ENCODE measurements around the gene CD109.
"Not testable (repeated sequence)": the region's sequence is repeated elsewhere in the genome, so short reads cannot be mapped to it uniquely, and the experiment has no call there.

Gene CD109

GRCh38 chr6:73688351-73688750, 7.7 kb upstream of the CD109 start:
- DNase-seq (ENCODE audit: low spot score): no peak

GRCh38 chr6:73690056-73690455, 5.9 kb upstream of the CD109 start:
- no peak for DNase-seq (ENCODE audit: low spot score)

GRCh38 chr6:73691512-73691911, 4.5 kb upstream of the CD109 start:
- DNase-seq (ENCODE audit: low spot score): peak; percentile 52

- peak; percentile 62 for DNase-seq (ENCODE audit: low spot score)
These were observed 1.1 kb upstream of the CD109 start for GRCh38 chr6:73694711-73695411.

- DNase-seq (ENCODE audit: low spot score): no peak
These were observed 1.1 kb downstream of the CD109 start for GRCh38 chr6:73696966-73697655.

GRCh38 chr6:73699676-73700459, 3.9 kb downstream of the CD109 start:
- DNase-seq (ENCODE audit: low spot score): no peak

GRCh38 chr6:73702444-73702843, 6.4 kb downstream of the CD109 start:
- DNase-seq (ENCODE audit: low spot score): no peak

- DNase-seq (ENCODE audit: low spot score): no peak
These were observed 7.5 kb downstream of the CD109 start for GRCh38 chr6:73703466-73703865.

GRCh38 chr6:73704260-73704659, 8.3 kb downstream of the CD109 start:
- peak; percentile 69 for DNase-seq (ENCODE audit: low spot score)

GRCh38 chr6:73704798-73705197, 8.8 kb downstream of the CD109 start:
- no peak for DNase-seq (ENCODE audit: low spot score)

- DNase-seq (ENCODE audit: low spot score): no peak
These were observed 11.0 kb downstream of the CD109 start for GRCh38 chr6:73706971-73707370.

- peak; percentile 91 for DNase-seq (ENCODE audit: low spot score)
These were observed 14.5 kb downstream of the CD109 start for GRCh38 chr6:73710470-73710869.

- DNase-seq (ENCODE audit: low spot score): no peak
These were observed 14.9 kb downstream of the CD109 start for GRCh38 chr6:73710948-73711347.

GRCh38 chr6:73712535-73713173, 16.7 kb downstream of the CD109 start:
- no peak for DNase-seq (ENCODE audit: low spot score)

- no peak for DNase-seq (ENCODE audit: low spot score)
These were observed 17.6 kb downstream of the CD109 start for GRCh38 chr6:73713426-73714147.

GRCh38 chr6:73715111-73715508, 19.1 kb downstream of the CD109 start:
- peak; percentile 74 for DNase-seq (ENCODE audit: low spot score)

- DNase-seq (ENCODE audit: low spot score): no peak
These were observed 23.0 kb downstream of the CD109 start for GRCh38 chr6:73719046-73719445.

GRCh38 chr6:73722318-73723060, 26.5 kb downstream of the CD109 start:
- DNase-seq (ENCODE audit: low spot score): peak; percentile 68

- not testable (repeated sequence) for DNase-seq (ENCODE audit: low spot score)
These were observed 27.5 kb downstream of the CD109 start for GRCh38 chr6:73723480-73723879.

- no peak for DNase-seq (ENCODE audit: low spot score)
These were observed 28.4 kb downstream of the CD109 start for GRCh38 chr6:73724389-73724788.

- DNase-seq (ENCODE audit: low spot score): peak; percentile 81
These were observed 29.2 kb downstream of the CD109 start for GRCh38 chr6:73725192-73725591.
